ENCODE results near the gene ANXA9.
A peak's percentile ranks its signal among the peaks of the same experiment; 100 is the strongest.

Gene ANXA9

GRCh38 chr1:151009206-151009587 lies 27.1 kb downstream of the ANXA9 start:
- no peaks in the 10 kb centered on the region for H3K27me3 ChIP-seq (replicated peaks)
- peak; percentile 40 for DNase-seq
- TF ChIP-seq CTCF (IDR thresholded peaks at IDR 0.05; ENCODE audit: low read depth, low read length, missing control alignments): no peak
- peak overlapping the region; percentile 67 for H3K27ac ChIP-seq
- H3K4me3 ChIP-seq (ENCODE audit: low read depth, low read length): peak overlapping the region; percentile 94
- no peaks in the 10 kb centered on the region for H3K36me3 ChIP-seq (replicated peaks)
- in situ Hi-C loops (cut with HindIII; ENCODE audit: low pct_ligation_motif_present, low sequenced_read_pairs): no loop called here

GRCh38 chr1:151009674-151010345 lies 27.7 kb downstream of the ANXA9 start:
- Histone ChIP-seq H3K27ac (no peak overlapping the region), H3K36me3 (replicated peaks) (no peaks in the 10 kb centered on the region), H3K4me3 (ENCODE audit: low read depth, low read length) (no peak overlapping the region), H3K27me3 (replicated peaks) (no peaks in the 10 kb centered on the region)
- no peak for DNase-seq
- TF ChIP-seq CTCF (IDR thresholded peaks at IDR 0.05; ENCODE audit: low read depth, low read length, missing control alignments): no peak
- in situ Hi-C loops (cut with HindIII; ENCODE audit: low pct_ligation_motif_present, low sequenced_read_pairs): no loop called here

GRCh38 chr1:151010346-151010726 lies 28.2 kb downstream of the ANXA9 start:
- no peak for TF ChIP-seq CTCF (IDR thresholded peaks at IDR 0.05; ENCODE audit: low read depth, low read length, missing control alignments)
- Histone ChIP-seq H3K27ac (no peak overlapping the region), H3K36me3 (replicated peaks) (no peaks in the 10 kb centered on the region), H3K4me3 (ENCODE audit: low read depth, low read length) (no peak overlapping the region), H3K27me3 (replicated peaks) (no peaks in the 10 kb centered on the region)
- DNase-seq: no peak
- in situ Hi-C loops (cut with HindIII; ENCODE audit: low pct_ligation_motif_present, low sequenced_read_pairs): no loop called here

GRCh38 chr1:151011154-151011850 lies 29.2 kb downstream of the ANXA9 start:
- Histone ChIP-seq H3K27me3 (replicated peaks) (no peaks in the 10 kb centered on the region), H3K4me3 (ENCODE audit: low read depth, low read length) (no peak overlapping the region), H3K36me3 (replicated peaks) (no peaks in the 10 kb centered on the region), H3K27ac (no peak overlapping the region)
- no peak for TF ChIP-seq CTCF (IDR thresholded peaks at IDR 0.05; ENCODE audit: low read depth, low read length, missing control alignments)
- in situ Hi-C loops (cut with HindIII; ENCODE audit: low pct_ligation_motif_present, low sequenced_read_pairs): no loop called here
- no peak for DNase-seq

GRCh38 chr1:151012684-151013471 lies 30.8 kb downstream of the ANXA9 start:
- peak; percentile 39 for DNase-seq
- in situ Hi-C loops (cut with HindIII; ENCODE audit: low pct_ligation_motif_present, low sequenced_read_pairs): no loop called here
- peak overlapping the region; percentile 52 for H3K27ac ChIP-seq
- TF ChIP-seq CTCF (IDR thresholded peaks at IDR 0.05; ENCODE audit: low read depth, low read length, missing control alignments): no peak
- no peak overlapping the region for H3K4me3 ChIP-seq (ENCODE audit: low read depth, low read length)
- H3K36me3 ChIP-seq (replicated peaks): no peaks in the 10 kb centered on the region
- H3K27me3 ChIP-seq (replicated peaks): no peaks in the 10 kb centered on the region
